ENCODE data around the gene CORO6. TPM values are rescaled to one million over a fixed set of nuclear protein-coding genes. Genes with fewer than 3 reads are reported as not detected.

The CORO6 gene
- total RNA-seq, 1 experiment from 2014 or later, result 2.8 TPM

- no peak overlapping the region for H3K4me3 ChIP-seq (ENCODE audit: low read depth, low read length)
- no peaks in the 10 kb centered on the region for H3K27me3 Mint-ChIP-seq (ENCODE audit: insufficient read depth, unreplicated experiment)
- TF ChIP-seq CTCF (IDR thresholded peaks at IDR 0.05; ENCODE audit: insufficient read depth in 1 of 2, low read depth in 1 of 2, low read length in 1 of 2, severe bottlenecking in 1 of 2, unreplicated experiment in 1 of 2), result no peak
- H3K27me3 ChIP-seq (replicated peaks; ENCODE audit: control insufficient read depth, insufficient read depth, low read length), result no peaks in the 10 kb centered on the region
- ChIA-PET POLR2A (no interaction called here), CTCF (no interaction called here)
- H3K36me3 ChIP-seq (ENCODE audit: control insufficient read depth, insufficient read depth, low read length), result peaks cover 2% of the 10 kb centered on the region; the same call in 1 of the 2 replicates
- BruUV-seq (replicated peaks), result no TSS peak
- no peak overlapping the region for H3K27ac Mint-ChIP-seq (ENCODE audit: unreplicated experiment)
- no peaks in the 10 kb centered on the region for H3K9me3 ChIP-seq
- H3K36me3 Mint-ChIP-seq (ENCODE audit: insufficient read depth, unreplicated experiment), result peaks cover 29% of the 10 kb centered on the region
- DNase-seq, result no peak
- intact Hi-C loops (cut with micrococcal nuclease; ENCODE audit: unreplicated experiment), result loop anchor here (10.0 kb wide), 1 partner anchor 464 kb away; no protein-coding TSS in a partner anchor
- H3K9me3 Mint-ChIP-seq (ENCODE audit: unreplicated experiment), result no peaks in the 10 kb centered on the region
- no peaks in the 10 kb centered on the region for H3K4me1 Mint-ChIP-seq (ENCODE audit: low read depth, unreplicated experiment)
- H3K4me1 ChIP-seq, result no peaks in the 10 kb centered on the region
- H3K4me3 Mint-ChIP-seq (ENCODE audit: unreplicated experiment), result no peak overlapping the region
These were observed 8.0 kb upstream of the CORO6 start for GRCh38 chr17:29630630-29631193.

- H3K9me3 ChIP-seq, result no peaks in the 10 kb centered on the region
- intact Hi-C loops (cut with micrococcal nuclease; ENCODE audit: unreplicated experiment), result loop anchor here (10.0 kb wide), 1 partner anchor 465 kb away; no protein-coding TSS in a partner anchor
- ChIA-PET POLR2A (no interaction called here), CTCF (no interaction called here)
- BruUV-seq (replicated peaks), result no TSS peak
- no peak overlapping the region for H3K4me3 ChIP-seq (ENCODE audit: low read depth, low read length)
- H3K4me1 Mint-ChIP-seq (ENCODE audit: low read depth, unreplicated experiment), result no peaks in the 10 kb centered on the region
- no peaks in the 10 kb centered on the region for H3K4me1 ChIP-seq
- no peak for TF ChIP-seq CTCF (IDR thresholded peaks at IDR 0.05; ENCODE audit: insufficient read depth in 1 of 2, low read depth in 1 of 2, low read length in 1 of 2, severe bottlenecking in 1 of 2, unreplicated experiment in 1 of 2)
- H3K27ac Mint-ChIP-seq (ENCODE audit: unreplicated experiment), result no peak overlapping the region
- H3K36me3 Mint-ChIP-seq (ENCODE audit: insufficient read depth, unreplicated experiment), result peaks cover 23% of the 10 kb centered on the region
- H3K27me3 Mint-ChIP-seq (ENCODE audit: insufficient read depth, unreplicated experiment), result no peaks in the 10 kb centered on the region
- H3K27me3 ChIP-seq (replicated peaks; ENCODE audit: control insufficient read depth, insufficient read depth, low read length), result no peaks in the 10 kb centered on the region
- H3K36me3 ChIP-seq (ENCODE audit: control insufficient read depth, insufficient read depth, low read length), result peaks cover 2% of the 10 kb centered on the region; the same call in 1 of the 2 replicates
- no peak overlapping the region for H3K4me3 Mint-ChIP-seq (ENCODE audit: unreplicated experiment)
- DNase-seq, result no peak
- H3K9me3 Mint-ChIP-seq (ENCODE audit: unreplicated experiment), result no peaks in the 10 kb centered on the region
These were observed 7.1 kb upstream of the CORO6 start for GRCh38 chr17:29629839-29630238.

- H3K4me1 Mint-ChIP-seq (ENCODE audit: low read depth, unreplicated experiment), result no peaks in the 10 kb centered on the region
- BruUV-seq (replicated peaks), result no TSS peak
These were observed 5.9 kb upstream of the CORO6 start for GRCh38 chr17:29628644-29629043.

More at GRCh38 chr17:29628644-29629043, 5.9 kb upstream of the CORO6 start:
- ChIA-PET CTCF (no interaction called here), POLR2A (no interaction called here)
- H3K27me3 ChIP-seq (replicated peaks; ENCODE audit: control insufficient read depth, insufficient read depth, low read length), result no peaks in the 10 kb centered on the region
- H3K36me3 Mint-ChIP-seq (ENCODE audit: insufficient read depth, unreplicated experiment), result peaks cover 23% of the 10 kb centered on the region
- H3K4me3 Mint-ChIP-seq (ENCODE audit: unreplicated experiment), result no peak overlapping the region
- DNase-seq, result no peak
- H3K27me3 Mint-ChIP-seq (ENCODE audit: insufficient read depth, unreplicated experiment), result no peaks in the 10 kb centered on the region
- H3K9me3 Mint-ChIP-seq (ENCODE audit: unreplicated experiment), result no peaks in the 10 kb centered on the region
- H3K27ac Mint-ChIP-seq (ENCODE audit: unreplicated experiment), result no peak overlapping the region
- H3K4me3 ChIP-seq (ENCODE audit: low read depth, low read length), result no peak overlapping the region
- TF ChIP-seq CTCF (IDR thresholded peaks at IDR 0.05; ENCODE audit: insufficient read depth in 1 of 2, low read depth in 1 of 2, low read length in 1 of 2, severe bottlenecking in 1 of 2, unreplicated experiment in 1 of 2), result no peak
- peaks cover 1% of the 10 kb centered on the region; the same call in 1 of the 2 replicates for H3K4me1 ChIP-seq
- no peaks in the 10 kb centered on the region for H3K9me3 ChIP-seq
- intact Hi-C loops (cut with micrococcal nuclease; ENCODE audit: unreplicated experiment), result no loop called here
- H3K36me3 ChIP-seq (ENCODE audit: control insufficient read depth, insufficient read depth, low read length), result 0 out of 2 replicates have a peak, but pooled peaks cover 2% of the 10 kb centered on the region

All from Caco-2 (cell line).